Neural crest cell (in vitro differentiated cells): ENCODE measurements around the gene PIK3CG. TPM values are rescaled to one million over a fixed set of nuclear protein-coding genes. Genes with fewer than 3 reads are reported as not detected.

ENCODE experiments used
- DNase-seq: peaks from one replicate; pipeline ENCODE4 v3.0.0; 2021; ENCODE audit warnings: low read depth, mixed read lengths, low spot score
- H3K27ac Mint-ChIP-seq: one replicate; pipeline ENCODE4 v1.8.0; 2021; ENCODE audit warnings: mild to moderate bottlenecking, mixed read lengths; ENCODE audit not compliant: unreplicated experiment
- H3K27me3 Mint-ChIP-seq: 2 replicates; pipeline ENCODE4 v1.8.0; 2021; ENCODE audit warnings: low read depth, mild to moderate bottlenecking, mixed read lengths
- H3K36me3 Mint-ChIP-seq: 2 replicates; pipeline ENCODE4 v1.8.0; 2021; ENCODE audit warnings: low read depth, mild to moderate bottlenecking, mixed read lengths
- H3K4me1 Mint-ChIP-seq: 2 replicates; pipeline ENCODE4 v1.8.0; 2021; ENCODE audit warnings: mixed read lengths
- H3K4me3 Mint-ChIP-seq: one replicate; pipeline ENCODE4 v1.8.0; 2021; ENCODE audit warnings: mild to moderate bottlenecking, mixed read lengths
- H3K9me3 Mint-ChIP-seq: 2 replicates; pipeline ENCODE4 v1.8.0; 2021; ENCODE audit warnings: mixed read lengths
- total RNA-seq: library from RNA; stranded (reverse); gene quantifications from 2 replicates; pipeline ENCODE4 v1.2.1, GENCODE V29; 2021
- TF ChIP-seq, protein P1 (sequence below): fragments of 200-600 bp; sonication (generic); conservative IDR thresholded peaks from 2 replicates; pipeline ENCODE4 v1.5.0; 2021; ENCODE audit warnings: antibody characterized with exemption, mild to moderate bottlenecking

Gene PIK3CG
- total RNA-seq, 1 donor from 2014 or later = not detected

DNA sequence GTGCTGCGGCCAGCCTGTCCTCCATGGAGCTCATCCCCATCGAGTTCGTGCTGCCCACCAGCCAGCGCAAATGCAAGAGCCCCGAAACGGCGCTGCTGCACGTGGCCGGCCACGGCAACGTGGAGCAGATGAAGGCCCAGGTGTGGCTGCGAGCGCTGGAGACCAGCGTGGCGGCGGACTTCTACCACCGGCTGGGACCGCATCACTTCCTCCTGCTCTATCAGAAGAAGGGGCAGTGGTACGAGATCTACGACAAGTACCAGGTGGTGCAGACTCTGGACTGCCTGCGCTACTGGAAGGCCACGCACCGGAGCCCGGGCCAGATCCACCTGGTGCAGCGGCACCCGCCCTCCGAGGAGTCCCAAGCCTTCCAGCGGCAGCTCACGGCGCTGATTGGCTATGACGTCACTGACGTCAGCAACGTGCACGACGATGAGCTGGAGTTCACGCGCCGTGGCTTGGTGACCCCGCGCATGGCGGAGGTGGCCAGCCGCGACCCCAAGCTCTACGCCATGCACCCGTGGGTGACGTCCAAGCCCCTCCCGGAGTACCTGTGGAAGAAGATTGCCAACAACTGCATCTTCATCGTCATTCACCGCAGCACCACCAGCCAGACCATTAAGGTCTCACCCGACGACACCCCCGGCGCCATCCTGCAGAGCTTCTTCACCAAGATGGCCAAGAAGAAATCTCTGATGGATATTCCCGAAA is 2.7 kb downstream of the PIK3CG start:
- Mint-ChIP-seq H3K4me1 (peaks cover 5% of the 10 kb centered on the region), H3K27me3 (no peaks in the 10 kb centered on the region), H3K36me3 (no peaks in the 10 kb centered on the region), H3K4me3 (no peak overlapping the region), H3K27ac (no peak overlapping the region), H3K9me3 (no peaks in the 10 kb centered on the region)
- TF ChIP-seq, protein P1, sequence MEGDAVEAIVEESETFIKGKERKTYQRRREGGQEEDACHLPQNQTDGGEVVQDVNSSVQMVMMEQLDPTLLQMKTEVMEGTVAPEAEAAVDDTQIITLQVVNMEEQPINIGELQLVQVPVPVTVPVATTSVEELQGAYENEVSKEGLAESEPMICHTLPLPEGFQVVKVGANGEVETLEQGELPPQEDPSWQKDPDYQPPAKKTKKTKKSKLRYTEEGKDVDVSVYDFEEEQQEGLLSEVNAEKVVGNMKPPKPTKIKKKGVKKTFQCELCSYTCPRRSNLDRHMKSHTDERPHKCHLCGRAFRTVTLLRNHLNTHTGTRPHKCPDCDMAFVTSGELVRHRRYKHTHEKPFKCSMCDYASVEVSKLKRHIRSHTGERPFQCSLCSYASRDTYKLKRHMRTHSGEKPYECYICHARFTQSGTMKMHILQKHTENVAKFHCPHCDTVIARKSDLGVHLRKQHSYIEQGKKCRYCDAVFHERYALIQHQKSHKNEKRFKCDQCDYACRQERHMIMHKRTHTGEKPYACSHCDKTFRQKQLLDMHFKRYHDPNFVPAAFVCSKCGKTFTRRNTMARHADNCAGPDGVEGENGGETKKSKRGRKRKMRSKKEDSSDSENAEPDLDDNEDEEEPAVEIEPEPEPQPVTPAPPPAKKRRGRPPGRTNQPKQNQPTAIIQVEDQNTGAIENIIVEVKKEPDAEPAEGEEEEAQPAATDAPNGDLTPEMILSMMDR = no peak
- DNase-seq = no peak

DNA sequence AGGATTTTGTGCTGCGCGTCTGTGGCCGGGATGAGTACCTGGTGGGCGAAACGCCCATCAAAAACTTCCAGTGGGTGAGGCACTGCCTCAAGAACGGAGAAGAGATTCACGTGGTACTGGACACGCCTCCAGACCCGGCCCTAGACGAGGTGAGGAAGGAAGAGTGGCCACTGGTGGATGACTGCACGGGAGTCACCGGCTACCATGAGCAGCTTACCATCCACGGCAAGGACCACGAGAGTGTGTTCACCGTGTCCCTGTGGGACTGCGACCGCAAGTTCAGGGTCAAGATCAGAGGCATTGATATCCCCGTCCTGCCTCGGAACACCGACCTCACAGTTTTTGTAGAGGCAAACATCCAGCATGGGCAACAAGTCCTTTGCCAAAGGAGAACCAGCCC is 3.3 kb downstream of the PIK3CG start:
- Mint-ChIP-seq H3K27me3 (no peaks in the 10 kb centered on the region), H3K27ac (no peak overlapping the region), H3K36me3 (no peaks in the 10 kb centered on the region), H3K9me3 (no peaks in the 10 kb centered on the region), H3K4me1 (peaks cover 5% of the 10 kb centered on the region), H3K4me3 (no peak overlapping the region)
- DNase-seq = no peak
- TF ChIP-seq, protein P1 = no peak

DNA sequence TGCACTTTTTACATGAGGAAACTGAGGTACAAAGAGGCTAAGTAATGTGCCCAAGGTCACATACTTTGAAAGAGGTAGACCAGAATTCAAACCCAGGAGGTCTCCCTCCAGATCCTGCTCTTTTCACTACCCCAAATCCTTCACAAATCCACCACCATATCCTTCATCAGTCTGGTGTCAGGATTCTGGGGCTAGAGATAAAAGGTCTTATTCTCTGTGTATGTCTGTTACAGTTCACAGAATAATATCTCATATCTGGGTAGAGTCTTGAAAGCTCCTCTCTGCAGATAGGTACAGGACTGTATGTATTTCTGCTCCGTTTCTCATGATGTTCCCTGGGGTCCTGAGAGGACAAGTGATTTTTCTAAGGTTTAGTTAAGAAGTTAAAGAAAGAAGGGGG is 4.9 kb downstream of the PIK3CG start:
- TF ChIP-seq, protein P1 = no peak
- H3K9me3 Mint-ChIP-seq = no peaks in the 10 kb centered on the region
- H3K27ac Mint-ChIP-seq = no peak overlapping the region
- H3K36me3 Mint-ChIP-seq = no peaks in the 10 kb centered on the region
- no peaks in the 10 kb centered on the region for H3K27me3 Mint-ChIP-seq
- H3K4me1 Mint-ChIP-seq = peaks cover 4% of the 10 kb centered on the region
- H3K4me3 Mint-ChIP-seq = no peak overlapping the region
- DNase-seq = no peak

DNA sequence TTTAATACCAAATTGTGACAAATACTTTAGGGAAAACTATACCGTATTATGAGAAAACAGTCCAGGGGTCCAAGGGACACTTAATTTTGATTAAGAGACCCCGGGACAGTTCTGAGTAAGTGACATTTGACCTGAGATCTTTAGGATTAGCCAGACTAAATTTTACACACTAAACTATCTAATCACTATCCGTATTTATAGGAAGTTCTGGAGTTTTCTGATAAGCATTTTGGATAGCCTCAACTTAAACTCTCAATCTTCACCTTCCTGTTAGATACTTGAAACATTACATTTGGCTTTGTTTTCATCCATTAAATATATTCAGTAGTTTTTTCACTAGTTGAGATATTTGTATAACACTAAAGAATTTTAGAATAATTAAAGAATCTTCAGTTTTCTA is 5.4 kb downstream of the PIK3CG start:
- H3K4me1 Mint-ChIP-seq = no peaks in the 10 kb centered on the region
- H3K27me3 Mint-ChIP-seq = no peaks in the 10 kb centered on the region
- no peak overlapping the region for H3K27ac Mint-ChIP-seq
- DNase-seq = no peak
- TF ChIP-seq, protein P1 = no peak
- no peaks in the 10 kb centered on the region for H3K36me3 Mint-ChIP-seq
- H3K4me3 Mint-ChIP-seq = no peak overlapping the region
- peaks cover 3% of the 10 kb centered on the region for H3K9me3 Mint-ChIP-seq

DNA sequence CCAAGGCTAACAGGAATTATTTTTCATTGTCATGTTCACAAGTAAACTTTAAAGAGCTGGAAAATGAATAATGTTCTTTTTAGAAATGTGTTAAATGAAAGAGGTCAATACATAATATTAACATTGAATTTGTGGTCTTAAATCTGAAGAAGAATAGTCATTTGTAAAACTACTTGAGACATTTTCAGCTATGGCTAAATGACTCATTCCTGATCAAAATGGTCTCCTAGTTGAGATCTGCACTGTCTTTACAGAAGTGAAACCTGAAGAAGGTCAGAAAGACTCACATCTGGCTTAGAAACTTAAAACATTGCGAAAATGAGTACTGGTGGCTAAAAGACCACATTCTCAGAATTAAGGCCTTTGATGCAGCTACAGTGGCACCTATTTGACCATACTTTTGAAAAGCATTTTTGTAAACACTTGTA is 5.9 kb downstream of the PIK3CG start:
- no peaks in the 10 kb centered on the region for H3K27me3 Mint-ChIP-seq
- TF ChIP-seq, protein P1 = no peak
- H3K36me3 Mint-ChIP-seq = no peaks in the 10 kb centered on the region
- peaks cover 4% of the 10 kb centered on the region for H3K9me3 Mint-ChIP-seq
- no peak overlapping the region for H3K4me3 Mint-ChIP-seq
- no peak overlapping the region for H3K27ac Mint-ChIP-seq
- H3K4me1 Mint-ChIP-seq = no peaks in the 10 kb centered on the region
- no peak for DNase-seq
